GM12873 (cell line): ENCODE measurements around the gene PANX2.

Experiments used
- CTCF ChIP-seq: IDR thresholded peaks from 2 replicates; pipeline ENCODE4 v1.5.1; 2012; ENCODE audit warnings: low read depth, mild to moderate bottlenecking, moderate library complexity, low read length, control low read depth; ENCODE audit not compliant: insufficient read depth; ENCODE audit errors: missing control alignments

PANX2 gene

GRCh38 chr22:50134481-50134880 is 36.0 kb upstream of the PANX2 start:
- TF ChIP-seq CTCF: no peak

- TF ChIP-seq CTCF: no peak
Measured at GRCh38 chr22:50136581-50137015, 33.9 kb upstream of the PANX2 start.

- TF ChIP-seq CTCF: no peak
Measured at GRCh38 chr22:50138041-50138440, 32.5 kb upstream of the PANX2 start.

GRCh38 chr22:50138988-50139387 is 31.5 kb upstream of the PANX2 start:
- no peak for TF ChIP-seq CTCF

GRCh38 chr22:50139843-50140415 is 30.6 kb upstream of the PANX2 start:
- TF ChIP-seq CTCF: no peak

GRCh38 chr22:50140615-50141014 is 29.9 kb upstream of the PANX2 start:
- TF ChIP-seq CTCF: no peak

GRCh38 chr22:50141462-50141861 is 29.1 kb upstream of the PANX2 start:
- TF ChIP-seq CTCF: no peak
